ENCODE results near the gene ATN1.

The ATN1 gene

GRCh38 chr12:6904280-6905276, 23.2 kb upstream of the ATN1 start, which contains the start of gene LRRC23 (continued):
- TF ChIP-seq ZNF654 (tag by site-specific recombination; IDR thresholded peaks at IDR 0.05; ENCODE audit: low read depth), result no peak
- TF ChIP-seq PRDM1 (tag by site-specific recombination; IDR thresholded peaks at IDR 0.05), result no peak
- no peak for TF ChIP-seq ZNF416 (tag by site-specific recombination; IDR thresholded peaks at IDR 0.05)
- 0 out of 2 replicates have a peak, but pooled peaks have one; percentile 25 for TF ChIP-seq ZNF692 (tag by site-specific recombination; IDR thresholded peaks at IDR 0.05)
- no peak for TF ChIP-seq ZFP41 (tag by site-specific recombination; IDR thresholded peaks at IDR 0.05; ENCODE audit: borderline replicate concordance)
- peak; percentile 89 for TF ChIP-seq ZNF600 (tag by site-specific recombination; IDR thresholded peaks at IDR 0.05)
- TF ChIP-seq, protein P1, sequence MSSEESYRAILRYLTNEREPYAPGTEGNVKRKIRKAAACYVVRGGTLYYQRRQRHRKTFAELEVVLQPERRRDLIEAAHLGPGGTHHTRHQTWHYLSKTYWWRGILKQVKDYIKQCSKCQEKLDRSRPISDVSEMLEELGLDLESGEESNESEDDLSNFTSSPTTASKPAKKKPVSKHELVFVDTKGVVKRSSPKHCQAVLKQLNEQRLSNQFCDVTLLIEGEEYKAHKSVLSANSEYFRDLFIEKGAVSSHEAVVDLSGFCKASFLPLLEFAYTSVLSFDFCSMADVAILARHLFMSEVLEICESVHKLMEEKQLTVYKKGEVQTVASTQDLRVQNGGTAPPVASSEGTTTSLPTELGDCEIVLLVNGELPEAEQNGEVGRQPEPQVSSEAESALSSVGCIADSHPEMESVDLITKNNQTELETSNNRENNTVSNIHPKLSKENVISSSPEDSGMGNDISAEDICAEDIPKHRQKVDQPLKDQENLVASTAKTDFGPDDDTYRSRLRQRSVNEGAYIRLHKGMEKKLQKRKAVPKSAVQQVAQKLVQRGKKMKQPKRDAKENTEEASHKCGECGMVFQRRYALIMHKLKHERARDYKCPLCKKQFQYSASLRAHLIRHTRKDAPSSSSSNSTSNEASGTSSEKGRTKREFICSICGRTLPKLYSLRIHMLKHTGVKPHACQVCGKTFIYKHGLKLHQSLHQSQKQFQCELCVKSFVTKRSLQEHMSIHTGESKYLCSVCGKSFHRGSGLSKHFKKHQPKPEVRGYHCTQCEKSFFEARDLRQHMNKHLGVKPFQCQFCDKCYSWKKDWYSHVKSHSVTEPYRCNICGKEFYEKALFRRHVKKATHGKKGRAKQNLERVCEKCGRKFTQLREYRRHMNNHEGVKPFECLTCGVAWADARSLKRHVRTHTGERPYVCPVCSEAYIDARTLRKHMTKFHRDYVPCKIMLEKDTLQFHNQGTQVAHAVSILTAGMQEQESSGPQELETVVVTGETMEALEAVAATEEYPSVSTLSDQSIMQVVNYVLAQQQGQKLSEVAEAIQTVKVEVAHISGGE (tag by site-specific recombination; conservative IDR thresholded peaks at IDR 0.05; ENCODE audit: low read depth), result no peak
- TF ChIP-seq ZFHX2 (tag by site-specific recombination; conservative IDR thresholded peaks at IDR 0.05), result peak; percentile 64
- peak; percentile 66 for TF ChIP-seq ZNF335 (tag by site-specific recombination; conservative IDR thresholded peaks at IDR 0.05)
- peak; percentile 89; the same call in 1 of the 2 replicates for TF ChIP-seq SCRT1 (tag by site-specific recombination; IDR thresholded peaks at IDR 0.05; ENCODE audit: borderline replicate concordance)
- no peak for TF ChIP-seq ZNF324 (tag by site-specific recombination; IDR thresholded peaks at IDR 0.05)
- TF ChIP-seq SCRT2 (tag by site-specific recombination; IDR thresholded peaks at IDR 0.05), result peak; percentile 99
- TF ChIP-seq ZNF530 (tag by site-specific recombination; IDR thresholded peaks at IDR 0.05; ENCODE audit: low read depth), result no peak
- TF ChIP-seq ZNF24 (tag by site-specific recombination; IDR thresholded peaks at IDR 0.05), result peak; percentile 63
- no peak for TF ChIP-seq ZNF248 (tag by site-specific recombination; IDR thresholded peaks at IDR 0.05)
- no peak for TF ChIP-seq ZSCAN16 (tag by site-specific recombination; IDR thresholded peaks at IDR 0.05)
- TF ChIP-seq MYNN (tag by site-specific recombination; IDR thresholded peaks at IDR 0.05; ENCODE audit: borderline replicate concordance), result peak; percentile 94
- TF ChIP-seq ZIC2 (tag by site-specific recombination; IDR thresholded peaks at IDR 0.05), result peak; percentile 17; the same call in 1 of the 2 replicates
- TF ChIP-seq EGR2 (tag by site-specific recombination; IDR thresholded peaks at IDR 0.05; ENCODE audit: low read depth), result 0 out of 2 replicates have a peak, but pooled peaks have one; percentile 4
- TF ChIP-seq ZNF529 (tag by site-specific recombination; IDR thresholded peaks at IDR 0.05; ENCODE audit: insufficient replicate concordance), result no peak
- TF ChIP-seq KLF9 (tag by site-specific recombination; IDR thresholded peaks at IDR 0.05; ENCODE audit: low read depth), result peak; percentile 88
- TF ChIP-seq KLF10 (tag by site-specific recombination; IDR thresholded peaks at IDR 0.05), result peak; percentile 71
- no peak; the same call in 1 of the 2 replicates for TF ChIP-seq KLF17 (tag by site-specific recombination; IDR thresholded peaks at IDR 0.05)
- peak; percentile 80 for TF ChIP-seq ZNF629 (tag by site-specific recombination; IDR thresholded peaks at IDR 0.05)
- no peak for TF ChIP-seq ZNF76 (tag by site-specific recombination; IDR thresholded peaks at IDR 0.05; ENCODE audit: borderline replicate concordance, low read depth)
- no peak for TF ChIP-seq ZNF121 (tag by site-specific recombination; IDR thresholded peaks at IDR 0.05)
- peak; percentile 65 for TF ChIP-seq ZBTB21 (tag by site-specific recombination; IDR thresholded peaks at IDR 0.05)
- no peak for TF ChIP-seq ZBTB1 (tag by site-specific recombination; IDR thresholded peaks at IDR 0.05)
- TF ChIP-seq, protein P2, sequence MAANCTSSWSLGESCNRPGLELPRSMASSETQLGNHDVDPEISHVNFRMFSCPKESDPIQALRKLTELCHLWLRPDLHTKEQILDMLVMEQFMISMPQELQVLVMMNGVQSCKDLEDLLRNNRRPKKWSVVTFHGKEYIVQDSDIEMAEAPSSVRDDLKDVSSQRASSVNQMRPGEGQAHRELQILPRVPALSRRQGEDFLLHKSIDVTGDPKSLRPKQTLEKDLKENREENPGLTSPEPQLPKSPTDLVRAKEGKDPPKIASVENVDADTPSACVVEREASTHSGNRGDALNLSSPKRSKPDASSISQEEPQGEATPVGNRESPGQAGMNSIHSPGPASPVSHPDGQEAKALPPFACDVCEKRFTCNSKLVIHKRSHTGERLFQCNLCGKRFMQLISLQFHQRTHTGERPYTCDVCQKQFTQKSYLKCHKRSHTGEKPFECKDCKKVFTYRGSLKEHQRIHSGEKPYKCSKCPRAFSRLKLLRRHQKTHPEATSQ (tag by site-specific recombination; IDR thresholded peaks at IDR 0.05), result no peak
- TF ChIP-seq ATF2 (tag by site-specific recombination; IDR thresholded peaks at IDR 0.05; ENCODE audit: low read depth), result peak; percentile 99
